ENCODE measurements around the gene XRCC1. TPM values are rescaled to one million over a fixed set of nuclear protein-coding genes. Genes with fewer than 3 reads are reported as not detected.

XRCC1 gene
- total RNA-seq, 1 experiment from 2014 or later, result 20.1 TPM

GRCh38 chr19:43552198-43552450 is 23.2 kb downstream of the XRCC1 start:
- H3K27me3 ChIP-seq (ENCODE audit: control insufficient read depth, insufficient read depth, low read length), result no peaks in the 10 kb centered on the region
- H3K4me1 ChIP-seq (ENCODE audit: control insufficient read depth, insufficient read depth, low read length), result no peaks in the 10 kb centered on the region
- ChIA-PET CTCF (no interaction called here), POLR2A (no interaction called here)
- in situ Hi-C loops (cut with HindIII; ENCODE audit: low pct_unique_long_range_greater_than_20kb, low sequenced_read_pairs) (no loop called here), intact Hi-C loops (cut with micrococcal nuclease; ENCODE audit: unreplicated experiment) (no loop called here)
- DNase-seq (ENCODE audit: low read depth, low spot score) (no peak), ATAC-seq (no peak)
- TF ChIP-seq SIN3A (IDR thresholded peaks at IDR 0.05; ENCODE audit: borderline replicate concordance, insufficient read depth, low read depth, low read length) (no peak), POLR2AphosphoS5 (IDR thresholded peaks at IDR 0.05; ENCODE audit: low read depth, low read length) (no peak), TCF7L2 (IDR thresholded peaks at IDR 0.05; ENCODE audit: low read depth, low read length) (no peak)
- TF ChIP-seq, protein P1, sequence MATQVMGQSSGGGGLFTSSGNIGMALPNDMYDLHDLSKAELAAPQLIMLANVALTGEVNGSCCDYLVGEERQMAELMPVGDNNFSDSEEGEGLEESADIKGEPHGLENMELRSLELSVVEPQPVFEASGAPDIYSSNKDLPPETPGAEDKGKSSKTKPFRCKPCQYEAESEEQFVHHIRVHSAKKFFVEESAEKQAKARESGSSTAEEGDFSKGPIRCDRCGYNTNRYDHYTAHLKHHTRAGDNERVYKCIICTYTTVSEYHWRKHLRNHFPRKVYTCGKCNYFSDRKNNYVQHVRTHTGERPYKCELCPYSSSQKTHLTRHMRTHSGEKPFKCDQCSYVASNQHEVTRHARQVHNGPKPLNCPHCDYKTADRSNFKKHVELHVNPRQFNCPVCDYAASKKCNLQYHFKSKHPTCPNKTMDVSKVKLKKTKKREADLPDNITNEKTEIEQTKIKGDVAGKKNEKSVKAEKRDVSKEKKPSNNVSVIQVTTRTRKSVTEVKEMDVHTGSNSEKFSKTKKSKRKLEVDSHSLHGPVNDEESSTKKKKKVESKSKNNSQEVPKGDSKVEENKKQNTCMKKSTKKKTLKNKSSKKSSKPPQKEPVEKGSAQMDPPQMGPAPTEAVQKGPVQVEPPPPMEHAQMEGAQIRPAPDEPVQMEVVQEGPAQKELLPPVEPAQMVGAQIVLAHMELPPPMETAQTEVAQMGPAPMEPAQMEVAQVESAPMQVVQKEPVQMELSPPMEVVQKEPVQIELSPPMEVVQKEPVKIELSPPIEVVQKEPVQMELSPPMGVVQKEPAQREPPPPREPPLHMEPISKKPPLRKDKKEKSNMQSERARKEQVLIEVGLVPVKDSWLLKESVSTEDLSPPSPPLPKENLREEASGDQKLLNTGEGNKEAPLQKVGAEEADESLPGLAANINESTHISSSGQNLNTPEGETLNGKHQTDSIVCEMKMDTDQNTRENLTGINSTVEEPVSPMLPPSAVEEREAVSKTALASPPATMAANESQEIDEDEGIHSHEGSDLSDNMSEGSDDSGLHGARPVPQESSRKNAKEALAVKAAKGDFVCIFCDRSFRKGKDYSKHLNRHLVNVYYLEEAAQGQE (IDR thresholded peaks at IDR 0.05; ENCODE audit: insufficient read depth in 1 of 2, low read depth in 2 of 2, low read length in 1 of 2), result no peak
- TF ChIP-seq, protein P2, sequence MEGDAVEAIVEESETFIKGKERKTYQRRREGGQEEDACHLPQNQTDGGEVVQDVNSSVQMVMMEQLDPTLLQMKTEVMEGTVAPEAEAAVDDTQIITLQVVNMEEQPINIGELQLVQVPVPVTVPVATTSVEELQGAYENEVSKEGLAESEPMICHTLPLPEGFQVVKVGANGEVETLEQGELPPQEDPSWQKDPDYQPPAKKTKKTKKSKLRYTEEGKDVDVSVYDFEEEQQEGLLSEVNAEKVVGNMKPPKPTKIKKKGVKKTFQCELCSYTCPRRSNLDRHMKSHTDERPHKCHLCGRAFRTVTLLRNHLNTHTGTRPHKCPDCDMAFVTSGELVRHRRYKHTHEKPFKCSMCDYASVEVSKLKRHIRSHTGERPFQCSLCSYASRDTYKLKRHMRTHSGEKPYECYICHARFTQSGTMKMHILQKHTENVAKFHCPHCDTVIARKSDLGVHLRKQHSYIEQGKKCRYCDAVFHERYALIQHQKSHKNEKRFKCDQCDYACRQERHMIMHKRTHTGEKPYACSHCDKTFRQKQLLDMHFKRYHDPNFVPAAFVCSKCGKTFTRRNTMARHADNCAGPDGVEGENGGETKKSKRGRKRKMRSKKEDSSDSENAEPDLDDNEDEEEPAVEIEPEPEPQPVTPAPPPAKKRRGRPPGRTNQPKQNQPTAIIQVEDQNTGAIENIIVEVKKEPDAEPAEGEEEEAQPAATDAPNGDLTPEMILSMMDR (IDR thresholded peaks at IDR 0.05), result no peak
- H3K4me3 ChIP-seq (ENCODE audit: low read depth in 2 of 2, low read length in 2 of 2), result no peak overlapping the region
- no peaks in the 10 kb centered on the region for H3K9me3 ChIP-seq (ENCODE audit: control insufficient read depth, insufficient read depth, low read depth, low read length)
- no peak overlapping the region for H3K27ac ChIP-seq (ENCODE audit: low read length)
- BruUV-seq (replicated peaks), result no TSS peak
- no peaks in the 10 kb centered on the region for H3K36me3 ChIP-seq (ENCODE audit: control insufficient read depth, insufficient read depth, low read length)

- Histone ChIP-seq H3K27me3 (ENCODE audit: control insufficient read depth, insufficient read depth, low read length) (no peaks in the 10 kb centered on the region), H3K4me3 (ENCODE audit: low read depth in 2 of 2, low read length in 2 of 2) (no peak overlapping the region), H3K4me1 (ENCODE audit: control insufficient read depth, insufficient read depth, low read length) (no peaks in the 10 kb centered on the region), H3K36me3 (ENCODE audit: control insufficient read depth, insufficient read depth, low read length) (no peaks in the 10 kb centered on the region), H3K9me3 (ENCODE audit: control insufficient read depth, insufficient read depth, low read depth, low read length) (no peaks in the 10 kb centered on the region), H3K27ac (ENCODE audit: low read length) (no peak overlapping the region)
- ChIA-PET POLR2A (no interaction called here), CTCF (no interaction called here)
- in situ Hi-C loops (cut with HindIII; ENCODE audit: low pct_unique_long_range_greater_than_20kb, low sequenced_read_pairs) (no loop called here), intact Hi-C loops (cut with micrococcal nuclease; ENCODE audit: unreplicated experiment) (no loop called here)
- DNase-seq (ENCODE audit: low read depth, low spot score) (no peak), ATAC-seq (no peak)
- TF ChIP-seq, protein P2 (IDR thresholded peaks at IDR 0.05), result no peak
- TF ChIP-seq SIN3A (IDR thresholded peaks at IDR 0.05; ENCODE audit: borderline replicate concordance, insufficient read depth, low read depth, low read length) (no peak), TCF7L2 (IDR thresholded peaks at IDR 0.05; ENCODE audit: low read depth, low read length) (no peak), POLR2AphosphoS5 (IDR thresholded peaks at IDR 0.05; ENCODE audit: low read depth, low read length) (no peak)
- TF ChIP-seq, protein P1 (IDR thresholded peaks at IDR 0.05; ENCODE audit: insufficient read depth in 1 of 2, low read depth in 2 of 2, low read length in 1 of 2), result no peak
- BruUV-seq (replicated peaks), result no TSS peak
These were observed 23.7 kb downstream of the XRCC1 start for GRCh38 chr19:43551399-43552197.
